Measurements from ENCODE around the gene SLC24A4. TPM values are rescaled to one million over a fixed set of nuclear protein-coding genes. Genes with fewer than 3 reads are reported as not detected.

The SLC24A4 gene
- polyA plus RNA-seq, 1 donor (not counting 4 experiments of a cell fraction or from before 2014, with no cell fraction given), result 0.10 TPM

DNA sequence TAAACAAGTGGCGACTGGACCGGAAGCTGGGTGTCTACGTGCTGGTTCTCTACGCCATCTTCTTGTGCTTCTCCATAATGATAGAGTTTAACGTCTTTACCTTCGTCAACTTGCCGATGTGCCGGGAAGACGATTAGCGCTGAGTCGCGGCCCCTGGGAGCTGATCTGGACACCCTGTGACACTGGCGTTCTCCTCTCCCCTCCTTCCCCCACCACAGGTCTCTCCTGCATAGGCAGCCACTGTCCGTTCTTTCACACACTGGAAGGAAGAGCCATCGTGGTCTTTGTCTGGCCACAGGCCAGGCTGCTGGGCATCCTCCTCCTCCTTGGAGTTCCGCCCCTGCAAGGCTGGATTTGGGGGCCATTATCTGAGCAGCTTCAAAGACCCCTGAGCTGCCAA is 170.5 kb downstream of the SLC24A4 start:
- Histone ChIP-seq H3K4me2 (ENCODE audit: control insufficient read depth, extremely low read depth, insufficient read depth, low read depth, low read length) (no peak overlapping the region), H4K20me1 (ENCODE audit: control insufficient read depth, extremely low read depth, insufficient read depth, low read length) (no peaks in the 10 kb centered on the region), H3K9me1 (ENCODE audit: control insufficient read depth, extremely low read depth, insufficient read depth, low read length) (no peaks in the 10 kb centered on the region), H3K27me3 (ENCODE audit: control insufficient read depth, extremely low read depth, insufficient read depth, low read length) (no peaks in the 10 kb centered on the region), H3K4me3 (ENCODE audit: control insufficient read depth in 2 of 3, extremely low read depth in 1 of 3, insufficient read depth in 2 of 3, low read depth in 1 of 3, low read length in 3 of 3) (no peak overlapping the region), H3K27ac (ENCODE audit: control insufficient read depth, insufficient read depth, low read length) (no peak overlapping the region), H3K4me1 (ENCODE audit: control insufficient read depth, extremely low read depth, insufficient read depth, low read length) (no peaks in the 10 kb centered on the region), H3K9ac (ENCODE audit: control insufficient read depth, extremely low read depth, insufficient read depth, low read length) (no peak overlapping the region), H3K9me3 (ENCODE audit: control insufficient read depth, low read depth, low read length) (no peaks in the 10 kb centered on the region), H3K79me2 (ENCODE audit: control insufficient read depth, insufficient read depth, low read length) (no peaks in the 10 kb centered on the region), H2AFZ (ENCODE audit: control insufficient read depth, low read length) (no peak overlapping the region), H3K36me3 (ENCODE audit: control insufficient read depth in 2 of 2, extremely low read depth in 1 of 2, insufficient read depth in 2 of 2, low read length in 2 of 2) (no peaks in the 10 kb centered on the region)
- no peak for TF ChIP-seq CTCF (optimal IDR thresholded peaks at IDR 0.05 in 1 of 3, IDR thresholded peaks at IDR 0.05 in 1 of 3, conservative IDR thresholded peaks at IDR 0.05 in 1 of 3; ENCODE audit: extremely low read depth in 1 of 3, insufficient read depth in 2 of 3, low read length in 3 of 3)
- TF ChIP-seq EZH2 (IDR thresholded peaks at IDR 0.05; ENCODE audit: low read length), result no peak
- DNase-seq (ENCODE audit: low read depth, low spot score), result no peak
- dilution Hi-C loops (cut with MboI; ENCODE audit: extremely low pct_ligation_motif_present, low sequenced_read_pairs), result no loop called here
- FAIRE-seq, result no peak

GRCh38 chr14:92494512-92494911 is 171.5 kb downstream of the SLC24A4 start:
- TF ChIP-seq EZH2 (IDR thresholded peaks at IDR 0.05; ENCODE audit: low read length) (no peak), CTCF (optimal IDR thresholded peaks at IDR 0.05 in 1 of 3, IDR thresholded peaks at IDR 0.05 in 1 of 3, conservative IDR thresholded peaks at IDR 0.05 in 1 of 3; ENCODE audit: extremely low read depth in 1 of 3, insufficient read depth in 2 of 3, low read length in 3 of 3) (no peak)
- no peaks in the 10 kb centered on the region for H4K20me1 ChIP-seq (ENCODE audit: control insufficient read depth, extremely low read depth, insufficient read depth, low read length)
- no peaks in the 10 kb centered on the region for H3K27me3 ChIP-seq (ENCODE audit: control insufficient read depth, extremely low read depth, insufficient read depth, low read length)
- dilution Hi-C loops (cut with MboI; ENCODE audit: extremely low pct_ligation_motif_present, low sequenced_read_pairs), result no loop called here
- H3K9ac ChIP-seq (ENCODE audit: control insufficient read depth, extremely low read depth, insufficient read depth, low read length), result no peak overlapping the region
- H3K4me3 ChIP-seq (ENCODE audit: control insufficient read depth in 2 of 3, extremely low read depth in 1 of 3, insufficient read depth in 2 of 3, low read depth in 1 of 3, low read length in 3 of 3), result no peak overlapping the region
- no peaks in the 10 kb centered on the region for H3K79me2 ChIP-seq (ENCODE audit: control insufficient read depth, insufficient read depth, low read length)
- FAIRE-seq, result no peak
- H3K27ac ChIP-seq (ENCODE audit: control insufficient read depth, insufficient read depth, low read length), result no peak overlapping the region
- H3K9me3 ChIP-seq (ENCODE audit: control insufficient read depth, low read depth, low read length), result no peaks in the 10 kb centered on the region
- no peak overlapping the region for H3K4me2 ChIP-seq (ENCODE audit: control insufficient read depth, extremely low read depth, insufficient read depth, low read depth, low read length)
- no peaks in the 10 kb centered on the region for H3K9me1 ChIP-seq (ENCODE audit: control insufficient read depth, extremely low read depth, insufficient read depth, low read length)
- no peaks in the 10 kb centered on the region for H3K36me3 ChIP-seq (ENCODE audit: control insufficient read depth in 2 of 2, extremely low read depth in 1 of 2, insufficient read depth in 2 of 2, low read length in 2 of 2)
- no peak overlapping the region for H2AFZ ChIP-seq (ENCODE audit: control insufficient read depth, low read length)
- no peak for DNase-seq (ENCODE audit: low read depth, low spot score)
- H3K4me1 ChIP-seq (ENCODE audit: control insufficient read depth, extremely low read depth, insufficient read depth, low read length), result no peaks in the 10 kb centered on the region
